Measurements from ENCODE around the gene INPP5F. TPM values are rescaled to one million over a fixed set of nuclear protein-coding genes. Genes with fewer than 3 reads are reported as not detected.

INPP5F gene
- total RNA-seq, 4 donors from 2014 or later, result 13.9 to 20.9 (median 17.0) TPM

- TF ChIP-seq CTCF (IDR thresholded peaks at IDR 0.05; ENCODE audit: low read depth), result no peak
Observed at GRCh38 chr10:119737823-119738222, 12.0 kb downstream of the INPP5F start.

GRCh38 chr10:119738962-119739361 lies 13.1 kb downstream of the INPP5F start:
- no peak for TF ChIP-seq CTCF (IDR thresholded peaks at IDR 0.05; ENCODE audit: low read depth)

- no peak for TF ChIP-seq CTCF (IDR thresholded peaks at IDR 0.05; ENCODE audit: low read depth)
Observed at GRCh38 chr10:119740096-119740495, 14.2 kb downstream of the INPP5F start.

- no peak for TF ChIP-seq CTCF (IDR thresholded peaks at IDR 0.05; ENCODE audit: low read depth)
Observed at GRCh38 chr10:119742947-119743648, 17.2 kb downstream of the INPP5F start.

GRCh38 chr10:119747940-119748339 lies 22.1 kb downstream of the INPP5F start:
- TF ChIP-seq CTCF (IDR thresholded peaks at IDR 0.05; ENCODE audit: low read depth), result no peak

GRCh38 chr10:119748871-119749270 lies 23.0 kb downstream of the INPP5F start:
- no peak for TF ChIP-seq CTCF (IDR thresholded peaks at IDR 0.05; ENCODE audit: low read depth)

- TF ChIP-seq CTCF (IDR thresholded peaks at IDR 0.05; ENCODE audit: low read depth), result no peak
Observed at GRCh38 chr10:119749455-119749854, 23.6 kb downstream of the INPP5F start.

All from subcutaneous adipose tissue (tissue), 4 donors.